ENCODE measurements around the gene AFDN.

GRCh38 chr6:168020242-168020641 lies 193.5 kb downstream of the AFDN start:
- TF ChIP-seq, protein P1, sequence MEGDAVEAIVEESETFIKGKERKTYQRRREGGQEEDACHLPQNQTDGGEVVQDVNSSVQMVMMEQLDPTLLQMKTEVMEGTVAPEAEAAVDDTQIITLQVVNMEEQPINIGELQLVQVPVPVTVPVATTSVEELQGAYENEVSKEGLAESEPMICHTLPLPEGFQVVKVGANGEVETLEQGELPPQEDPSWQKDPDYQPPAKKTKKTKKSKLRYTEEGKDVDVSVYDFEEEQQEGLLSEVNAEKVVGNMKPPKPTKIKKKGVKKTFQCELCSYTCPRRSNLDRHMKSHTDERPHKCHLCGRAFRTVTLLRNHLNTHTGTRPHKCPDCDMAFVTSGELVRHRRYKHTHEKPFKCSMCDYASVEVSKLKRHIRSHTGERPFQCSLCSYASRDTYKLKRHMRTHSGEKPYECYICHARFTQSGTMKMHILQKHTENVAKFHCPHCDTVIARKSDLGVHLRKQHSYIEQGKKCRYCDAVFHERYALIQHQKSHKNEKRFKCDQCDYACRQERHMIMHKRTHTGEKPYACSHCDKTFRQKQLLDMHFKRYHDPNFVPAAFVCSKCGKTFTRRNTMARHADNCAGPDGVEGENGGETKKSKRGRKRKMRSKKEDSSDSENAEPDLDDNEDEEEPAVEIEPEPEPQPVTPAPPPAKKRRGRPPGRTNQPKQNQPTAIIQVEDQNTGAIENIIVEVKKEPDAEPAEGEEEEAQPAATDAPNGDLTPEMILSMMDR (conservative IDR thresholded peaks at IDR 0.05 in 1 of 2, IDR thresholded peaks at IDR 0.05 in 1 of 2; ENCODE audit: low read depth in 1 of 2, low read length in 2 of 2), result no peak
- no peak for TF ChIP-seq EZH2 (IDR thresholded peaks at IDR 0.05; ENCODE audit: low read length, missing control alignments)
